A549 treated with AZD2906 at 1 μM for 4 hours (cell line): Measurements from ENCODE around the gene NDP. TPM values are rescaled to one million over a fixed set of nuclear protein-coding genes. Genes with fewer than 3 reads are reported as not detected.

Source experiments
- total RNA-seq: library from RNA; stranded (reverse); fragments of 200-300 nt; extraction: Qiagen RNA extraction; gene quantifications from 5 replicates; pipeline ENCODE4 v1.2.3, GENCODE V29; 2022

The NDP gene, protein sequence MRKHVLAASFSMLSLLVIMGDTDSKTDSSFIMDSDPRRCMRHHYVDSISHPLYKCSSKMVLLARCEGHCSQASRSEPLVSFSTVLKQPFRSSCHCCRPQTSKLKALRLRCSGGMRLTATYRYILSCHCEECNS
- total RNA-seq: not detected in 5 replicates

DNA sequence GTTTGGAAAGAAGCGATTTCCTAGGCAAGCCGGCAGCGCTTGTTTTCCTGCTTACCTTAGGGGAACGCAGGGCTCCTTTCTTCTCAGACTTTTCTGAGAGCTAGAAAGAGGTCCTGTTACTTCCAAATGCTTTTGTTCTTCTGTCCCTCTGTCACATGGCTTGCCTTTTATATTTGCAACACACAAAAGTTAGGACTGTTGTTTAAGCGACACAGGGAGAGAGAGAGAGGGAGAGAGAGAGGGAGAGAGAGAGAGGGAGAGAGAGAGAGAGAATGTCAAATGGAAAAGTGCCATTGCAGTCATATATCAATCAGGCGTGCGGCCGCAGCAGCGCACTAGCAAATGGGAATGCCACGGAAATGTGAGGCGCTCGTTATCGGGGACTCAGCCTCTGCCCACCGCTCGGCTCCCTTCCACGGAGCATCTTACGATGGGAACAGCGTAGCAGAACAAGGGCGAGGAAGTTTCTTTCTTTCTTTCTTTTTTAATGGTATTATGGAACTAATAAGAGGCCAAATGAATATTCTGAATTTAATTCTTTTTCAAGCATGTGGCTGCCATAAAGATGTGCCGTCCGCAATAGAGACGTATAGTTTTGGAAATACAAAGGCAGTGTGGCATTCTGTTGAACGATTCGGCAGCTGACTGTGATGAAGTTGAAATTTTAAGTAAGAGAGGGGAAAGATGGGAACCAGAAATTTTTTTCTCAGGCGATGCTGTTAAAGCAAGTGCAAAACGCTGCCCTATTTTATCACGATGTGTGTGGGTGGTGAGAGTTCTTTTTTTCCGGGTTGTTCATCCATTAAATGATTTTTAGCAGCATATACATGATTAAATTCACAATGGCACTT lies at the start of gene NDP:
Gene NDP (minus strand): TSS at position 142 of the 851 bp plus-strand sequence. CDS start 14,745 bp downstream, outside the sequence.

Other genes starting within 250 kb of the NDP start
- gene MAOB, start 90.9 kb downstream of the NDP start, total RNA-seq: 0.11 to 0.29 TPM (median 0.14 TPM) in 5 replicates